Stimulated activated naive CD4-positive, alpha-beta T cell (primary cell): ENCODE results near the gene GRAP.
"Not testable (repeated sequence)": the region's sequence is repeated elsewhere in the genome, so short reads cannot be mapped to it uniquely, and the experiment has no call there.

ENCODE experiments used
- DNase-seq, 6 experiments: peaks; one replicate each; lab custom pipeline; 2025; lab: John Stamatoyannopoulos, UW

GRAP gene

DNA sequence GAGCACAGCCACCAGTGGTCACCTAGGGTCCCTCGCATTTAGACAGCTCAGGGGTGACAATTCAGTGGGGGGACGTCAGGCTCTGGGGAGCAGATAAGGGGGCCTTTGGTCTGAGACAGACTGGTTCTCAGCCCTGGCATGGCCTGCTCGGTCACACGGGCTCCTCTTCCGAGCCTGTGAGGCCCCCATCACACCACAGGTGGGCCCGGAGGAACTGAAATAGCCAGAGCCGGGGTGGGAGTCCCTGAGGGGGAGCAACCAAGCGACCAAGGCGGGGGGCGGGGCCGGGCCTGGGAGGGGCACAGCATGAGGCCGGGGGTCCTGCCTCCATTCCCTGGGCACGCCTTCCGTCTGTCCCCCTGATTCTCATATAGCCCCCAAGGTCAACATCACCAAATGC, 4.4 kb downstream of the GRAP start:
- DNase-seq = not testable (repeated sequence)

DNA sequence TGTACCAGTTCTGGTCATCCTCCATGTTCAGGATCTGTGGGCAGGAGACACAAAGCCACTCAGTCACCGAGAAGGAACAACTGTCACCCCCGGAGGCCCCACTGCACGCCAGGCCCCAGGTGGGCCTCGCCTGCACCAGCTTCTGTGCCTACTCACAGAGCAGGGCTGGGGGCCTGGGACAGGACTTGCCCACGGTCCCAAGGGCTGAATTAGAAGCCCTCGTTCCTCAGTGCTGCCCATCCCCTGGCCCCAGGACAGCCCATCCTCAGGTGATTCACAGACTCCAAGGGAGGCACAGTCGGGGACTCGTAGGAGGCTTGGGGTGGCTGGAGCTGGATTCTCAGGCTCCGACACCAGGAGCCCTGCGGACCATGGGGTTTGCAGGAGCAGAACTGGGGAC, 4.9 kb downstream of the GRAP start:
- not testable (repeated sequence) for DNase-seq

DNA sequence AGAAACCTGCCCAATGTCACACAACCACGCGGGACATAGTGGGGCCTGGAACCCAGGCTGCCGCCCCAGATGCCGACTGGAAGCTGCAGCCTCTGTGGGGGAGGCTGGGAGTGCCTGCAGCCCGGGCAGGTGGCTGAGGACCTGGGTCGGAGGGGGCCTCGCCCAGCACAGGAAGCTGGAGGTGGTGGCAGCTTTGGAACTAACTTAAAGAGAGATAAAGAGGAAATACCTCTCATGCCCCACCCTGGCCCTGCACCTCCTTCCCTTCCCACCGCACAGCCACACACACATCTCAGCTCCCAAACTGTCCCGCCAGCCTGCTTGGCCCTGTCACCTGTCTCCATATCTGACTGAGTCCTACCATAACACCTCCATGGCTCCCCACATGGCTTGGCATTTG, 6.4 kb downstream of the GRAP start:
- DNase-seq = not testable (repeated sequence)

DNA sequence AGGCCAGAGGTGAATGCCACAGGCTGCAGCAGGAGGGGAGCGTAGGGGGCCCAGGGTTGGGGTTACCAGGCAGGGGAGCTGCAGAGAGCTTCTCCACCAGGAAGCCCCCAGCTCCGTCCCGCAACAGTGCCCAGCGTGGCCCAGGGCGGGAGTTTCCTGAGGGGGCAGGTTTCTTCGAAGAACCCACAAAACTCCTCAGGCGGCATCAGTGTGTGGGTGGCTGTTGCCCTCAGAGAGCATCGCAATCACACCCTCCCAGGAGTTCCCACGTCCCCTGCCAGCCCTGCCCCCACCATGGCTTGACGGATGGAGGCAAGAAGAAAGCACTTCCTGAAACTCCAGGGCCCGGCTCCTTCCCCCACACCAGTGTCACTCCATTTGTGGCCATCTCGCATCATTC, 8.0 kb downstream of the GRAP start:
- DNase-seq = not testable (repeated sequence)

DNA sequence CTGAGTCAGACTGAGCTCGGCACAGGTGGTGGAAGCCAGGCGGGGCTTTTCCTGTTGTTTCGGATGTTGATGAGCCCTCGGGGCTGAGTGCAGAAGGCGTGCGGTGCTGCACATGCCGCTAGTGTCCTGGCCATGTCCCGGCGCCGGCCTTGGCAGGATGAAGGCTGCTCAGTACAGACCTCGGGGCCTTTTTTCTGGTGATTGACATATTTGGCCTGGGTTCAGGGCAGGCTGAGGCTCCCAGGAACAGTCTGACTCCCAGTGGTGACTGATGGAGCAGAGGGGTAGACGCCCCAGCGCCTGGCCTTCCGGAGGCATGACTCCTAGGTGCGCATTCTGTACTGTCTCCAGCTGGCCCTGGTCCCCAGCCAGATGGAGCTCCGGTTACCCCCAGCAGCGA, 8.8 kb downstream of the GRAP start:
- not testable (repeated sequence) for DNase-seq

DNA sequence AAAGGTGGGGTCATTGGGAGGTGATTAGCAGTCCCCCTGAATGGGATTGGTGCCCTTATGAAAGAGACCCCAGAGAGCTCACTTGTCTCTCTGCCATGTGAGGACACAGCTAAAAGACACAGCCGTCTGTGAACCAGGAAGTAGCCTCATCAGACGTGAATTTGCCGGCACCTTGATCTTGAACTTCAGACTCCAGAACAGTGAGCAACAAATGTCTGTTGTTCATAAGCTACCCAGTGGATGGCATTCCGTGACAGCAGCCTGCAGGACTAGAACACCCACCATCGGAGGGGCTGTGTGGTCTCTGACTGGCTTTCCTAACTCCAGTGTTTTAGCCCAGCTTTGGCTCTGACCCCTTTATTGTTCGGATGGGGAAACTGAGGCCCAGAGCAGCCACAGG, 9.2 kb downstream of the GRAP start:
- DNase-seq = not testable (repeated sequence)

DNA sequence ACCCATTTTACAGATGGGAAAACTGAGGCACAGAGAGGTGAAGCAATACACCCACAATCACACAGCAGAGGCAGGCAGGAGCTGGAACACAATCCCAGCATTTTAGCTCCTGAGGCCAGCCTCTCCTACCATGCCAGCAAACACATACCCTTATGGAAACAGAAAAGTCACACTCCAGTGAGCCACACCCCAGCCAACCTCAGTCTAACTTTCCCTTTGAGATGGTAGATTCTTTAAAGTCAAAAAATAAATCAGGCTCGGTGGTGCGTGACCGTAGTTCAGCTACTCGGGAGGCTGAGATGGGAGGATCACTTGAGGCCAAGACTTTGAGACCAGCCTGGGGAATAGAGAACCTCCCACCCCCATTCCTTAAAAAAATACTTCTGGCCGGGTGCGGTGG, 10.6 kb downstream of the GRAP start:
- not testable (repeated sequence) for DNase-seq

DNA sequence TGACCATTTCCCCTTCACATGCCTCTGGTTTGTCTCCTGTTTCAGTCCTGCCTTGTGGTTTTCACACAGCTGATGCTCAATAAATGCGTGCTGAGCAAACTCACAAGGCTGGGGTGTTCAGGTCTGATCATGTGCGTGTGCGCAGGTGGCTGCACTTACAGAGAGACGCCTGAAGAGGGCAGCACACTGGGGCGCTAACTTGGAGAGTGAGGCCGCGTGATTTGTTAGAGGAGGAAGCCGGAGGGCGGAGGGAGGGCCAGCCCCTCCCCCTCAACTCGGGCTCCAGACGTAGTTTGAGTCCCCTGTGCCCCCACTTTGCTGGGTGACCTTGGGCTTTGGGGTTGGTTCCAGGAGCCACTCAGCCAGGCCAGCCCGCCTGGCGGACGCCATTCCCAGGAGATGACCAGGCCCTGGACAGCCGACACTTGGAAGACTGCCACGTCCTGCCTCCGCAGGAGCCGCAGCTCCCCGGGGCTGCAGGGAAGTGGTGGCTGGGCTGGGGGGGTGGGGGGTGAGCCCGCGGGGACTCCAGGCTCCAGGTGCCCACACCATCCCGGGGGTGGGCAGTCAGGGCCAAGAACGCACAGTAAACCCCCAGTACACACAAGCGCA, 14.3 kb downstream of the GRAP start:
- not testable (repeated sequence) for DNase-seq

DNA sequence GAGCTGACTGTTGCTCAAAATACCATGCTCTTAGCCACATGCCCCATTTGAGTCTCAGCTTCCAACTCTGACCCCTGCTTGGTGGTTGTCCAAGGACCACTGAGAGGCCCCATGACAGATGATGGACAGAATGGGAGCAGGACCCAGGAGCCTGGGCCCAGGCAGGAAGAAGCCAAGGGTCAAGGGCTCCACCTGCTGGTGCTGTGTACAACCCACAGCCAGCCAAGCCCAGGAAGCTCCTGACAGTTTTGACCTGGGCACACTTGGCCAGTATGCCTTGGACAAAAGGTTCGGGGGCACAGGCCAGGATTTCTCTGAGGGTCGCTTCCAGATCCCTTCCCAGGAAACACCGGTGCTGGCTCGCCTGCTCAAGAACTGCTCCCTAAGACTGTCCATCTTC, 15.0 kb downstream of the GRAP start:
- DNase-seq = not testable (repeated sequence)

DNA sequence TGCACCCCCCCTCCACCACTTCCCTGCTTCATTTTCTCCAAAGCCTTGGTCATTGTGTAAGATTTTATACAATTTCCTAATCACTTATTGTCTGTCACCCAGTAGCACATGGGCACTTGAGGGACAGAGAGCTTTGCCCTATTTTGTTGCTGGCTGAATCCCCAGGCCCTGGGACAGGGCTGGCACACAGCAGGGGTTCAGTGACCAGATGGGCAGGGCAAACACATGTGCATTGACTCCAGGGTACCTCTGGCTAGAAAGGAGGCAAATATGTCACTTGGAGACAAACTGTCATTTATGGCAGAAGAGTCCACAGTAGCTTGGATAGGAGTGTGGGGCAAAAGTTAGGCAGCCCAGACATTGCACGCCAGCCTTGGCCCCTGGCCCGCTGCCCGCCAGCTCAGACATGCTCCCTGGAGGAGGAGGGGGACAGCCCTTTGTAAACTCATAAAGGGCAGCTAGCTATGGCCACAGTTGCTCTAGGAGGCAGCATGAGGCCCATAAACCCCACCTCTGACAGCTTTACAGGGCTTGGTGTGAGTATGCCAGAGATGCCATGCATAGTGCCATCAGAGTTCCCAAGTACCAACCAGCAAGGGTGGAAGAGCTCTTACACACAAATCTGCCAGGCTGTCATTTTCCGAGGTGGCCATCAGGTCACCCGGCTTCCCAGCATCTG, 15.8 kb downstream of the GRAP start:
- not testable (repeated sequence) for DNase-seq

DNA sequence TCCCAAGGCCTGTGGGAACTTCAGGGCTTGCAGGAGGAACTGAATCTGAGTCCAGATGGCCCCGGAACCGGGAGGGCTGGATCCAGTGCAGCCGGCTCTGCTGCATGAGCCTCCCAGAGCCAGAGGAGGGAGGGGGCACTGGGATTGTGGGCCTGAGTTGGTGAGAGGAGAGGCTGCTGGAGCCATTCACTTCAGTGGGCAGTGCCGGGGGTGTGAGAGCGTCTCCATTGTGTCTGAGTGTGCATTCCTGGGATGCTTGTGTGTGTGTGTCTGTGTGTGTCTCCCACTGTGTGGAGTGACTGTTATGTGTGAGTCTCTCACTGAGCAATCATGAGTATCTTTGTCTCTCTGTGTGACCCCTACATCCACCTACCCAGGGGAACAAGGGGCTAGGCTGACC, 17.0 kb downstream of the GRAP start:
- not testable (repeated sequence) for DNase-seq

DNA sequence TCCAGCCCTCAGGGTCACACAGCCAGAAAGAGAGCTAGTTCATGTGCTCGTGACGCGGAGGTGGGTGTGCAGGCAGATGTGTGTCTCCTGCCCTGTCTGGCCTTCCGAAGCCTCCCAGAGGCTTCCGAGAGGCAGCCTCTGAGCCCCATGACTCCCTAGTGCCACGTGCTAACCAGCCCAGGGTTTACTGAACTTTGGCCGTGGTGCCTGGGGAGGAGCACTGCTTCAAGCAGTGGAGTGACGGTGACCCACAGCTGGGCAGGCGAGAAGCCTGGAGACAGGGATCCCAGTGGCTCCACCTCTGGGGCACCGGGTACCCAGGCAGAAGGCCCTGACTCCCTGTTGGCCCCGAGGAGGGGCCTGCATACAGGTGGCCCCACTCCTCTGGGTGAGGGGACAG, 18.1 kb downstream of the GRAP start:
- not testable (repeated sequence) for DNase-seq

DNA sequence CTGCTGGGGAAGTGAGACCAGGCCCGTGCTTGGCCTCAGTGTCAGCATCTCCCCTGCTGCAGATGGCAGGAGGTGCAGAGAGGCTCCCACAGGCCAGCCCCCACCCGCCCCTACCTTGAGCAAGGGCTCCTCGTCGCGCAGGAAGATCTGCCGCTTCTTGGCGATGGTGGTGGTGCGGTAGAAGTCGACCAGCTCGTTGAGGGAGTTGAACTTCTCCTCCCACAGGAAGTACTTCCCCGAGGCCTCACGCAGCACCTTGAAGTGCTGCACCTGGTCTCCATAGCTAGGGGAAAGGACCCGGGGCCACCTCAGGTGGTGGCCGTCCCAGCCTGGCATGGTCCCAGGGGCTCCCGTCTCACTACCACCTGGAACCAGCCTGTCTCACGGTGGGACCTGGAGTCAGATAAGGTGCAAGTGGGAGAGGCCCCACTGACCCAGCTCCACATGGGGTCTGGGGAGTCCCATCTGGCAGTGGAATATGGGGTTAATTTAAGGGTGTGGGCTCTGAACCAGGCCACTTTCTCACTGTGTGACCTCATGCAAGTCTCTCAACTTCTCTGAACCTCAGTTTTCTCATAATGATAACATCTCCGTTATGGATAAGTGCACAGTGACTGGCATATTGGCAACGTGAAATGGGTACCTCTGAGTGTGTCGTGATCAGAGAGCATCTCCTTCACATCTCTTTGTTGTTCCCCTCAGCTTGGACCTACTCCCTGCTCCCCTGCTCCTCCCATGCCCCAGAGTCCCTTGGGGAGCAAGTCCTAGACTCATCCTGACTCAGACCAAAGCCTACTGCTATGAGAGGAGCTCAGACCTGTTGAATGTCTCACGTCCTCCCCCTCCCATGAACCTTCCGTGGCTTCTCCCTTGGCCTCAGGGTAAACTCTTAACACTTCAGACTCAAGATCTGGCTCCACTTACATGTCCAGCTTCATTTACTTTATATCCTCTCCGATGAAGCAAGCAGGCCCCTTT, 22.4 kb downstream of the GRAP start:
- DNase-seq = peak in 3 of 6 experiments; percentile 17 to 46 (median 31)

DNA sequence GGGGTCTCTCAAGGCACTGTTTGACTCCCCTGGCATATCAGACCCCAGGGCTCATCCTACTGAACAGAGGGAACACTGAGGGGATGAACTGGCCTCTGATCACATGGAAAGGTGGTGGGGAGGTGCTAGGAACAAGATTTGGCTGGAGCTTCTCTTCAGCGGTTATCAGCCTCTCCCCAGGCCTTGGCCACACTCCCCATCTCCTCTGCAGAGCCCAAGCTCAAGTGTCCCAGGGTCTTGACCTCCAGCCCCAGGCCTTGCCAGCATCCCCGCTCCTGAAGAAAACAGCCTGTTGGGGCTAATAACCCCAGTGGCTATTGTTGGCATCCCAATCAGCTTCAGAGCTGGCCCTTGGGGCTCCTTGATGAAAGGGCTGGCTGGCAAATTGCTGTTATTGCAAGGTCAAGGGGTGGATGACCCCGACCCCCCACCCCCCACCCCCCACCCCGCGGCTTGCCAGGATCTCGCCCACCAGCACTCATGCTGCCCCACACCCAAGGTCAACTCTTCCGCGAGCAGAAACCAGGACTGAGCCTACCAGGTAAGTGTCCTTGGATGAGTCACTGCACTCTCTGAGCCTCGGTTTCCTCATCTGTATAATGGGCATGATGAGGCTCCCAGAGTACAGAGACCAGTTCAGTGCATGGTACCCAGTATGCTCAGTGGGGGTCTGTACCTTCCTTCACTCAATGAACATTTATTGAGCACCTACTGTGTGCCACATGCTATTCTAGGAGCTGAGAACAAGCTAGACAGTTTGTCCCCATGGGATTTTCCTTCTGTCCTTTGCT, 23.4 kb downstream of the GRAP start:
- no peak for DNase-seq

DNA sequence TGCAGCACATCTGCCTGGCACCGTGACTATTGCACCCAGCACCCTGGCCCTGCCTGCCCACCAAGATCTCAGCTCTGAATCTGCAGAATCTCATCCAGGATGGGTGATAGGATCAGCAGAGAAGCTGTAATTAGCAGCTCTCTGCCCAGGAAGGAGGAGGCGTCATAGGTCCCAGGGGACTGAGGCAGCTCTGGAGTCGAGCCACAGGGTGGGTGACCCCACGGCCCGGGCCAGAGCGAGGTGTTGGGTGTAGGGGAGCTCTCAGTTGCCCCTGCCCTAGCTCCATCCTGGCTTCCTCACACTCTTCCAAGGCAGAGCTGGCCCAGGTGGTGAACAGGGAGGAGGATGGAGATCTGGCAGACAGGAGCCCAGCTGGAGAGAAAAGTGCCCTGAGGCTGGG, 24.0 kb downstream of the GRAP start:
- DNase-seq = no peak

DNA sequence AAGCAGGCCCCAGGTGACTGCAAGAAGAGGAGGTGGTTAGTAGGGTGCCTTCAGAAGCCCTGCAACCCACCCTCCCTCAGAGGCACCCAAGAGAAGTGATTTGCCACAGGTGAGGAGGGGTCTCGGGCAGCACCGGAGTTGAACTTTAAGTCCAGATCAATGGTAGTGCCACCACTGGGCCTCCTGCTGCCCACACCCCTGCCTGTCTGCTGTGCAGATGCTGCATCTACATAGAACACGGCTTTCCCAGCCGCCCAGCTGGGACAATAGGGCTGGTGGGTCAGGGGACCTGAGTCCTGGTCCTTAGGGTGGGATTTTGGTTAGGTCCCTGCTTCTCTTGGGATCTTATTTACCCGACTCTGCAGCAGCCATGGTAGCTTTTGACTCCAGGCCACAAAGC, 24.6 kb downstream of the GRAP start:
- DNase-seq = no peak

DNA sequence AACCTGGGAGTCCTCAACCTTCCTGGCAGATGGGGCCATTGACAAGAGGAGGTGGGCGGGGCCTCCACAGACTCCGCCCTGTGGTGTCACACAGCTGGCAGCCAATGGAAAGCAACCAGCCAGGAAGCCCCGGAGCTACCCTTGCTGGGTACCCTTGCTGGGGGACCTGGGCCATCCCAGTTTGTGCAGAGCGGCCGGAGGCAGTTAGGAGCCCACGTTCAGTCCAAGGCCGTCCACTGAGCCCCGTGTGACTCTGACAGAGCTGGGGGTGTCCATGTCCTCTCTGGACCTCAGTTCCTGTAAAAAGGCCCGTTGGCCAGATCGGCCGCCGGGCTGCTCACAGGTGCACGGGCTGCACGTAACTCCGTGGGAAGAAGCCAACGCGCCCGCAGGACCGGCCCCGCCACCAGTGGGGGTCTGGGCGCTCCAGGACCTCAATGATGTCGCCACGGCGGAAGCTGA, 25.1 kb downstream of the GRAP start:
- peak in 4 of 6 experiments; percentile 23 to 49 (median 28) for DNase-seq

DNA sequence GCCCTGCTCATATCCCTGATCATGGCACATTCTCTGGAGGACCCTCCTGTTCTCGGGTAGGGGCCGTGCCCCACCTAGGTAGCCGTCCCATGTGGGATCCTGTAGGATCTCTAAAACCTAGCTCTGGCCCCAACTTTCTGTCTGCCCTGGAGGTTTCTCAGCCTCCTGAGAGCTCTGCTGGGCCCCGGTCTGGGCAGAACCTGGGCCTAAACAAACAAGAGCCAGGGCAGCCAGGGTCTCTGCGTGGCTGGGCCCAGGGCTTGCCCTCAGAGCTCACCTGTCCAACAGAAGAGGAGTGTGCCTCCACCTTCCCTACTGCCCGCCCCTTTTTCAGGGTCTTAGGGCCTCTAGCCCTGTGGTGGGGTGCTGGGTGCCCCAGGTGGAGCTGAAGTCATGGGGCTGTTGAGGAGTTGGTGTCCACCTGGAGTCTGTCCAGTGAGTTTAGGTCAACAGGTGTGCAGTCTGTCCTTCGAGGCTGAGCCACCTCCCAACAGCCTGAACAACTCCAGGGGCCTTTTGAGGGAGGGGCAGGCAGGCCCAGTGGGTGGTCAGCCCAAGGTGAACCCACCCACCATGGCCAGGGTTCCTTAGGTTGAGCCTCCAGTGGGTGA, 25.6 kb downstream of the GRAP start:
- DNase-seq = not testable (repeated sequence)

DNA sequence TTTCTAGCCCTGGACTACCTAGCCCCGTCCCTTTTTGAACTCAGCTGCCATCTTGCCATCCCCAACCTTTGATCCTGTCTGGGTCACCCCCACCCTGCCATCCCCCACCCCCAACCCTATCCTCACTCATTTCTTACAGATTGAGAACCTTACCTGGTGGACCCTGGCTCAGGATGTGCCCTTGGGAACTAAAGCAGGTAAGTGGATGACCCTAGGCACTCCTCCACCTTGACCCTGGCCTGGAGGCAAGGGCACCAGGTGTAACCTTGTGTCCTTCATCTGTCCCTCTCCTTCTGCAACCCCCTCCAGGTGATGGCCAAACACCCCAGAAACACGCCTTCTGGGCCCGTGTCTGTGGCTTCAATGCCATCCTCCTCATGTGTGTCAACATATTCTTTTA, 26.7 kb downstream of the GRAP start:
- no peak for DNase-seq

DNA sequence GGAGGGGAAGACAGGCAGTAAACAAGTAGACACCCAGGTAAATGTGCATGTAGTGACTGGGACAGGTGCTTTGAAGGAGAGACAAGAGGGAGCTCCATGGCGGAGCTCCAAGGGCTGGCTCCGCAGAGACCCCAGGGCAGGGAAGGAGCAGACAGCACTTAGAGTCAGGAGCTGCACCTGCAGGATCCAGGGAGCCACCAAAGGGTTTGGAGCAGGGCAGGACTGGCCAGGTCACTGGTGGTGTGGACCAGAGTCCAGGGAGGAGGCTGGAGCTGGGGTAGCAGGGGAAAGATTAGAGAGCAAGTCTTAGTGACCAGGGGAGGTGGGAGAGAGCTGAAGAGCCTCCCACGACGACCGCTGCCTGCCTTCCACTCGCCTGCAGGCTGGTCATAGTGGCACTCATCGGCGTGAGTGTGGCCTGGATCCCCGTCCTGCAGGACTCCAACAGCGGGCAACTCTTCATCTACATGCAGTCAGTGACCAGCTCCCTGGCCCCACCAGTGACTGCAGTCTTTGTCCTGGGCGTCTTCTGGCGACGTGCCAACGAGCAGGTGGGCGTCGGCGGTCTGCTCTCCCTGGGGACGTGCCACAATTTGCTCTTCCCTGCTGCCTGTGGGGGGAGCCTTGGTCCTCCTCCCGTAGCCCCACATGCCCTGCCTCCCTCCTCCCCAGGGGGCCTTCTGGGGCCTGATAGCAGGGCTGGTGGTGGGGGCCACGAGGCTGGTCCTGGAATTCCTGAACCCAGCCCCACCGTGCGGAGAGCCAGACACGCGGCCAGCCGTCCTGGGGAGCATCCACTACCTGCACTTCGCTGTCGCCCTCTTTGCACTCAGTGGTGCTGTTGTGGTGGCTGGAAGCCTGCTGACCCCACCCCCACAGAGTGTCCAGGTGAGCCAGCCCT, 27.5 kb downstream of the GRAP start:
- no peak for DNase-seq
